HepG2 (cell line): ENCODE results near the gene ENAH.

Experiments
- CTCF ChIP-seq: sonication (generic); formaldehyde crosslinking; IDR thresholded peaks from 2 replicates; pipeline ENCODE4 v1.5.0; 2020; ENCODE audit warnings: mild to moderate bottlenecking, missing genetic modification reagents, moderate library complexity
- ZMYM4 ChIP-seq: sonication (generic); formaldehyde crosslinking; IDR thresholded peaks from 2 replicates; pipeline ENCODE4 v1.8.1; 2023; ENCODE audit warnings: mild to moderate bottlenecking, missing genetic modification reagents

DNA sequence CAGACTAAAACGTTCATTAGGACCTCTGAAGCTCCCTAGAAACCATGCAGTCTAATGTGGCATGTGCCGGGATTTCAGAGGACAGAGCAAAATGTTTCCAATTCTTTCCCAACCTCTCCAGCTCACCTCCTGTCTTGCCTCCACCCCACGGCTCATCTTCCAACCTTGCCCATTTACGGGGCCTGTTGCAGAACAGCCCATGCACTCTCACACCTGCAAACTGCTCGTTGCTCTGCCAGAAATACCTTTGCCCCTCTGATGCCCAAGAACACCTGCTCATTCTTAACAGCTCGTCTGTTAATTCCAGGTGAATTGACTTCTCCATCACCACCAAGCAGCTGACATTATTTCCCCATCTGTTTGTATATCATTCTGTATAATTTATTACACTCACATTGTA lies 171.2 kb downstream of the ENAH start:
- TF ChIP-seq CTCF (CRISPR knock-in tag) (no peak), ZMYM4 (no peak)
